Ovary (tissue), 9 donors: ENCODE measurements around the gene MCTP2. TPM values are rescaled to one million over a fixed set of nuclear protein-coding genes. Genes with fewer than 3 reads are reported as not detected.

Source experiments
- DNase-seq, 5 donors: peaks; one replicate each; pipeline ENCODE4 v3.0.0-alpha.2; 2019 to 2020
- H3K27ac ChIP-seq, 2 donors: fragments of 200-600 bp; one replicate each; pipeline versions ENCODE4 v1.5.1 to v1.8.0; 2019 to 2022
- H3K27me3 ChIP-seq: fragments of 200-600 bp; one replicate; pipeline ENCODE4 v1.8.0; 2022
- H3K36me3 ChIP-seq: fragments of 200-600 bp; sonication (generic); one replicate; pipeline ENCODE4 v1.5.1; 2019
- H3K4me1 ChIP-seq: one replicate; pipeline ENCODE4 v1.8.1; 2013; ENCODE audit warnings: mild to moderate bottlenecking, moderate library complexity; ENCODE audit not compliant: insufficient read depth
- H3K4me3 ChIP-seq: fragments of 200-600 bp; sonication (generic); one replicate; pipeline ENCODE4 v1.5.1; 2017
- H3K9me3 ChIP-seq, 2 donors: fragments of 200-600 bp in 1 of 2; sonication (generic) in 1 of 2; one replicate each; pipeline versions ENCODE4 v1.5.1 to v1.8.1; 2013 to 2019; ENCODE audit warnings: mild to moderate bottlenecking in 1 of 2, moderate library complexity in 1 of 2
- CTCF ChIP-seq, 3 donors: fragments of 450-650 bp in 2 of 3; fragments of 200-600 bp in 1 of 3; IDR thresholded peaks; one replicate each; pipeline versions ENCODE4 v1.5.1 to v1.8.0; 2016 to 2022; ENCODE audit warnings: antibody characterized with exemption in 3 of 3, mild to moderate bottlenecking in 1 of 3
- EP300 ChIP-seq: sonication (generic); formaldehyde crosslinking; IDR thresholded peaks from one replicate; pipeline ENCODE4 v1.6.1; 2017; ENCODE audit warnings: antibody characterized with exemption
- POLR2A ChIP-seq: fragments of 450-650 bp; IDR thresholded peaks from one replicate; pipeline ENCODE4 v1.6.1; 2017; ENCODE audit warnings: antibody characterized with exemption, mild to moderate bottlenecking, moderate library complexity
- WGBS, 3 donors: extraction: QIAGEN DNeasy Blood & Tissue Kit in 1 of 3; methylation state at CpG; one replicate each; pipeline versions ENCODE4 v1.1.5 to v1.1.7; 2013 to 2017; 5-methylcytosine and 5-hydroxymethylcytosine counted together
- intact Hi-C, 4 donors: fragments of 100-400 bp; cut with DNase I; formaldehyde crosslinking; loops; one replicate each; pipeline versions ENCODE4 v1.11.0 to v1.15.1; 2022 to 2023
- polyA plus RNA-seq, 2 donors: library from polyadenylated mRNA; stranded (reverse); fragments of 200-250 nt in 1 of 2; fragments of 350-450 nt in 1 of 2; fragmentation: Illumina TruSeq in 1 of 2; extraction: RNeasy Lipid Tissue Mini Kit (QIAGEN cat#74804) in 1 of 2; gene quantifications; one replicate each; pipeline ENCODE4 v1.2.3, GENCODE V29; 2013 to 2014
- total RNA-seq, 7 donors: library from RNA; depleted of rRNA in 2 of 7; stranded (reverse); fragments of >200 nt in 2 of 7; fragmentation: NEBNext Ultra II Directional in 3 of 7; extraction: Animal tissue kit (Norgen Biotek cat#: 25700) in 3 of 7; gene quantifications; one replicate each; pipeline versions ENCODE4 v1.1.0 to v1.2.4, GENCODE V29; 2016 to 2023
- donor health status: DM: no; HTN: no; CAD: no; lungs with moderate emphysema.
- donor health status: DM: no; HTN: no; CAD: no.
- donor health status: Bipolar disorder and iron deficiency.
- donor health status: DM: yes; HTN: yes; CAD: no.
- donor health status: DM: no; HTN: no; CAD: no.
- donor health status: DM: yes; HTN: yes; CAD: no.

MCTP2 gene
- total and polyA plus RNA-seq, 9 donors = 0.71 to 44.5 (median 5.7) TPM

DNA sequence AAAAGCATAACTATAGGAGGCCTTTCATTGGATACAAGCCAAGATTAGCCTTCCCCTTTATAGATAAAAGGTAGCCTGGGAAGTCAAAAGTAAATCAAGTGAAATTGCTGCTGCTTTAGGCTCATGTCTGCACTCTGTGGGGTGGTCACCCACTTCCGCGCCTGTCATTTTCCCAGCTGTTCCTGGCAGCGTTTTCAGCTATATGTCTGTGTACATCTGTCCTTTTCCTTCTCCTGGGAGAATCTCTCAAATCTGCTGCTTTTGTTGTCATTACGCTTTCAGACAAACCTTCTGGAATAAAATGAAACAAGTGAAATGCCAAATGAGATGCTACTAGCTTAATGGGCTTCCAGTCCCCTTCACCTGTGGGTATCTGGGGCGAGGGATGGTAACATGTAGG, 211.8 kb downstream of the MCTP2 start:
- TF ChIP-seq EP300 = no peak
- TF ChIP-seq POLR2A = no peak
- TF ChIP-seq CTCF (IDR thresholded peaks at IDR 0.05) = no peak
- Histone ChIP-seq H3K36me3 (no peaks in the 10 kb centered on the region), H3K9me3 (no peaks in the 10 kb centered on the region), H3K4me1 (no peaks in the 10 kb centered on the region), H3K27me3 (no peaks in the 10 kb centered on the region), H3K4me3 (no peak overlapping the region), H3K27ac (no peak overlapping the region)
- intact Hi-C loops = no loop called here
- DNase-seq = no peak
- WGBS, 3 donors = 89 to 96% (median 92%) methylated on average over 5 of the region's 5 CpGs

- Histone ChIP-seq H3K27ac (no peak overlapping the region), H3K9me3 (no peaks in the 10 kb centered on the region), H3K36me3 (no peaks in the 10 kb centered on the region), H3K4me3 (no peak overlapping the region), H3K27me3 (no peaks in the 10 kb centered on the region), H3K4me1 (no peaks in the 10 kb centered on the region)
- DNase-seq = no peak
- intact Hi-C loops = no loop called here
- WGBS, 3 donors = 91 to 94% (median 92%) methylated on average over 7 of the region's 7 CpGs
- TF ChIP-seq POLR2A (no peak), CTCF (IDR thresholded peaks at IDR 0.05) (no peak), EP300 (no peak)
Measured at GRCh38 chr15:94445566-94446160, 214.3 kb downstream of the MCTP2 start.

GRCh38 chr15:94446441-94446840, 215.1 kb downstream of the MCTP2 start:
- Histone ChIP-seq H3K27me3 (no peaks in the 10 kb centered on the region), H3K36me3 (no peaks in the 10 kb centered on the region), H3K27ac (no peak overlapping the region), H3K9me3 (no peaks in the 10 kb centered on the region), H3K4me3 (no peak overlapping the region), H3K4me1 (no peaks in the 10 kb centered on the region)
- TF ChIP-seq POLR2A = no peak
- no peak for TF ChIP-seq EP300
- TF ChIP-seq CTCF (IDR thresholded peaks at IDR 0.05) = no peak
- no peak for DNase-seq
- intact Hi-C loops = no loop called here

GRCh38 chr15:94451466-94451865, 220.1 kb downstream of the MCTP2 start:
- Histone ChIP-seq H3K27ac (no peak overlapping the region), H3K36me3 (no peaks in the 10 kb centered on the region), H3K27me3 (no peaks in the 10 kb centered on the region), H3K4me1 (no peaks in the 10 kb centered on the region), H3K9me3 (no peaks in the 10 kb centered on the region), H3K4me3 (no peak overlapping the region)
- DNase-seq = no peak
- no peak for TF ChIP-seq POLR2A
- no peak for TF ChIP-seq CTCF (IDR thresholded peaks at IDR 0.05)
- no peak for TF ChIP-seq EP300
- intact Hi-C loops = no loop called here
- WGBS, 3 donors = 17 to 41% (median 27%) methylated on average over 1 of the region's 1 CpG
